KOPT-K1 (cell line): Measurements from ENCODE around the gene LIN7C.

Experiments
- H3K27ac ChIP-seq: fragments of 200-600 bp; sonication (generic); 2 replicates; pipeline ENCODE4 v1.5.1; 2016; ENCODE audit warnings: antibody characterized with exemption, mild to moderate bottlenecking, low read depth, low read length; ENCODE audit not compliant: poor library complexity, severe bottlenecking
- H3K36me3 ChIP-seq: fragments of 200-600 bp; sonication (generic); 2 replicates; pipeline ENCODE4 v1.5.1; 2017; ENCODE audit warnings: antibody characterized with exemption, mild to moderate bottlenecking, low read length, moderate library complexity; ENCODE audit not compliant: insufficient read depth
- H3K9me3 ChIP-seq: fragments of 200-600 bp; sonication (generic); 2 replicates; pipeline ENCODE4 v1.5.1; 2017; ENCODE audit warnings: antibody characterized with exemption, low read length, mild to moderate bottlenecking; ENCODE audit not compliant: insufficient read depth, poor library complexity, severe bottlenecking

LIN7C gene

DNA sequence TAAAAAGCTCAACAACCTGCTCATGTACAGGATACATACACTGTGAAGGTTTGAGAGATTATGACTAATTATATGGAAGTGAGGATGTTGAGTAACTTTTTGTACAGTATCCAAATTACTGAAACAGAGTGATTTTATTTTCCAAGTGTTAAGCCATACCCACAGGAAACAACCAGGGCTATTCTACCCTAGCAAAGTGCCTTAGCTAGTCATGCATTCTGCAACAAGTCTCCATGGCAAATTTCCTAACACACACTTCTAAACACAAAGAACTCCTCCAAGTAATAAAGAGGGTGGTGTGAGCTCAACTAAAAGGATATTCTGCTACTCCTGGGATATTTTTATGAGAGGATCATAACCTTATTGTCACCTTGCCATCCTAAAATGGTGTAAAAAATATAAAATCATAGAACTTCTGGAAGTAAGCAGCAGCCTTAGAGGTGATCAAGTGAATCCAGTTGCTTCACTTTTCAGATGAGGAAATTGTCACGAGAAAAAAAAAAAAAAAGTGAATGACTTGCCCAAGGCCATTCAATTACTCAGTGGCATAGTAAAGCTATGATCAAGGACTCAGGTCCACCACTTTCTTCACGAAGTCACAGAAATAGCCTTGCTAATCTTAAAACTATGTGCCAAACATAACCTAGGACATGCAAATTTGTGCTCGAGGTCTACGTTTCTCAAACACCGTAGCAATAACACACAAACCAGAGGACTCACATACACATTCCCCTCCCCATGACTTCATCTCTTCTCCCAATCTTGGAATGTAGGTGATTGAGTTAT, 38.2 kb downstream of the LIN7C start:
- H3K27ac ChIP-seq = no peak overlapping the region
- H3K36me3 ChIP-seq = no peaks in the 10 kb centered on the region
- H3K9me3 ChIP-seq = peaks cover 9% of the 10 kb centered on the region

- Histone ChIP-seq H3K36me3 (no peaks in the 10 kb centered on the region), H3K27ac (no peak overlapping the region), H3K9me3 (peaks cover 2% of the 10 kb centered on the region)
Measured at GRCh38 chr11:27467181-27467913, 39.2 kb downstream of the LIN7C start.

GRCh38 chr11:27466363-27466762, 40.2 kb downstream of the LIN7C start:
- no peak overlapping the region for H3K27ac ChIP-seq
- no peaks in the 10 kb centered on the region for H3K9me3 ChIP-seq
- no peaks in the 10 kb centered on the region for H3K36me3 ChIP-seq

- H3K27ac ChIP-seq = no peak overlapping the region
- H3K9me3 ChIP-seq = no peaks in the 10 kb centered on the region
- H3K36me3 ChIP-seq = no peaks in the 10 kb centered on the region
Measured at GRCh38 chr11:27465629-27466028, 40.9 kb downstream of the LIN7C start.

DNA sequence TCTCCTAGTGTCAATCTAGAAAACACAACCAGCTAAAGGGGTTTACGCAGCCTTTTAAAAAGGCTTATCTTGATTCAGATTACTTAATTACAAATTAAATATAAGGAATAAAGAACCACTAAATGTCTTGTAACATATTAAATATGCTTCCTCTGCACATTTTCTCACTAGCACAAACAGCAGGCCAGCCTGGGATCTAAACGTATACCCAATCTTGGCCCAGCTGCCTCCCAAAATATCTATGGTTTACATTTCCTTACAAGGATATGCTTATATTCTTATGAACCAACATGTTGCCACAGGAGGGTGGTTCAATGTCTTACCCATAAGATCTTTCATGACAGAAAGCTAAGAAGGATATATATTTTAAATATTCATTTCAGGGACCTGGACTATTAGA, 41.7 kb downstream of the LIN7C start:
- Histone ChIP-seq H3K36me3 (no peaks in the 10 kb centered on the region), H3K9me3 (no peaks in the 10 kb centered on the region), H3K27ac (no peak overlapping the region)

GRCh38 chr11:27464289-27464696, 42.3 kb downstream of the LIN7C start:
- H3K36me3 ChIP-seq = no peaks in the 10 kb centered on the region
- H3K9me3 ChIP-seq = no peaks in the 10 kb centered on the region
- H3K27ac ChIP-seq = no peak overlapping the region

GRCh38 chr11:27462543-27462942, 44.0 kb downstream of the LIN7C start:
- Histone ChIP-seq H3K27ac (no peak overlapping the region), H3K9me3 (no peaks in the 10 kb centered on the region), H3K36me3 (no peaks in the 10 kb centered on the region)

GRCh38 chr11:27460158-27460978, 46.2 kb downstream of the LIN7C start:
- H3K27ac ChIP-seq = no peak overlapping the region
- no peaks in the 10 kb centered on the region for H3K9me3 ChIP-seq
- H3K36me3 ChIP-seq = no peaks in the 10 kb centered on the region

GRCh38 chr11:27459191-27459590, 47.4 kb downstream of the LIN7C start:
- Histone ChIP-seq H3K9me3 (no peaks in the 10 kb centered on the region), H3K36me3 (no peaks in the 10 kb centered on the region), H3K27ac (no peak overlapping the region)

DNA sequence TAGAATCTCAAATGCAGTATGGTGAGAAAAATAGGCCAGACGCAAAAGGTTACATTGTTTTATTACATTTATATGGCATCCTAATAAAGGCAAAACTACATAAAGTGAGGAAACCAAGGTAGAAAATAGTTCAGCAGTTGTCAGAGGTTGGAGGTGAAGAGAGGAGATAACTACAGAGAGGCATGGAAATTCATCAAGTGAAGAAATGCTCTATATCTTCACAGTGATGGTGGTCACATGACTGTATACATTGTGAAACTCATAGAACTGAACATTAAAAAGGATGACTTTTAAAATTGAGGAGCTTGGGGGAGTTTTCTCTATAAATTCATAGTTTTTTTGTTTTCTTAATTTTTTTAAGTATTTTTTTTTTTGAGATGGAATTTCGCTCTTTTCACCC, 48.4 kb downstream of the LIN7C start:
- Histone ChIP-seq H3K9me3 (no peaks in the 10 kb centered on the region), H3K36me3 (no peaks in the 10 kb centered on the region), H3K27ac (no peak overlapping the region)

- H3K36me3 ChIP-seq = no peaks in the 10 kb centered on the region
- no peak overlapping the region for H3K27ac ChIP-seq
- no peaks in the 10 kb centered on the region for H3K9me3 ChIP-seq
Measured at GRCh38 chr11:27456795-27457329, 49.7 kb downstream of the LIN7C start.

DNA sequence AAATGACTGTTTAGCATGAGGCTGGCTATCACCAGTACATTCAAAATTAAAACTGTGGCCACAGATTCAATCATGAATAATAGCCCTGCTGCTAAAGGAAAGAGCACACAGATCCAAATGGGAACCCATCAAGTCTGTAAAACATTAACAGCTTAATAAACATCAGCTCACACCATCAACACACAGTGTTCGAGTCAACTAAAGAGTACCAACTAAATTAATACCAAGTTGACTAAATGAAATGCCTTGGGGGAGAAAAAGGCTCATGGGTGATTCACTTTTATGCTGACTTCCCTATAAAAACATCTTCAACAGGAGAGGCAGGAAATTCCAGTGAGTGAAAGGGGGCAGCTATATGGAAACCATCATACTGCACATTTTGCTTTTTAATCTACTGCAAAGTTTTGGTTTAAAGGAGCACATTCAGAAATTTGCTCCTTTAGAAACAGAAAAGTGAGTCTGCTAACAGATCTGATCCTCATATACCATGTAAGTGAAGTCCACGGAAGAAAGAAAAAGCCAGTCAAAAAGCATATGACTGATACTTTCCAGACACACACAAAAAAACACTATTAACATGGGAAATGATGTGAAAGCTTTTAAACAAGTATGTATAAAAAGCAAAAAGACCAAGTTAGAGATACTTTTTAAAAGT, 50.3 kb downstream of the LIN7C start:
- H3K36me3 ChIP-seq = no peaks in the 10 kb centered on the region
- H3K9me3 ChIP-seq = no peaks in the 10 kb centered on the region
- H3K27ac ChIP-seq = no peak overlapping the region

DNA sequence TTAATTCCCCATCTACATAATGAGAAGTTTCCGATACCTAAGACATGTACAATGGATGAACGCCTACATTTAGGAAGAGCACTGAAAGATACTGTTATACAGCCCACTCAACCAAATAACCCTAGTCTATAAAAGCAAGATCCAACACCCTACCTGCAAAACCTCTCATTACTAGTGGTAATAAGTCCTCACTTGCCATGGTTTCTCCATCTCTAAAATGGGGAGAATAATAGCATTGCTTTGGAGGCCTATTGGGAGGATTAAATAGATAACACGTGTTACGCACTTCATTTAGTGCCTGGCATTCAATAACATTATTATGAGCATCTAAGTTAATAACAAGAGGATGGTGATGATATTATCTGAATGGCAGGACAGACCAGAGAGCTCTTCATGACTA, 50.9 kb downstream of the LIN7C start:
- Histone ChIP-seq H3K27ac (no peak overlapping the region), H3K9me3 (no peaks in the 10 kb centered on the region), H3K36me3 (no peaks in the 10 kb centered on the region)

GRCh38 chr11:27453701-27454100, 52.9 kb downstream of the LIN7C start:
- H3K9me3 ChIP-seq = no peaks in the 10 kb centered on the region
- H3K27ac ChIP-seq = no peak overlapping the region
- no peaks in the 10 kb centered on the region for H3K36me3 ChIP-seq
